Measurements from ENCODE around the gene MBD3.
"Not testable (repeated sequence)": the region's sequence is repeated elsewhere in the genome, so short reads cannot be mapped to it uniquely, and the experiment has no call there.

- not testable (repeated sequence) for TF ChIP-seq CTCF (conservative IDR thresholded peaks at IDR 0.05 in 1 of 2, IDR thresholded peaks at IDR 0.05 in 1 of 2; ENCODE audit: low read depth in 1 of 2, low read length in 2 of 2); EZH2 (IDR thresholded peaks at IDR 0.05; ENCODE audit: low read length, missing control alignments)
Observed at GRCh38 chr19:1535699-1536098, 57.0 kb downstream of the MBD3 start.

Data from fibroblast of lung (primary cell).